HG02870 (cell line): ENCODE results near the gene LYZ.

Experiments used
- ATAC-seq: cut with Tn5 transposase; IDR thresholded peaks from one replicate; pipeline ENCODE4 v1.9.1; 2021; ENCODE audit warnings: mild to moderate bottlenecking, moderate library complexity; ENCODE audit not compliant: unreplicated experiment

Gene LYZ

GRCh38 chr12:69338120-69338859 is 9.9 kb upstream of the LYZ start:
- no peak for ATAC-seq

DNA sequence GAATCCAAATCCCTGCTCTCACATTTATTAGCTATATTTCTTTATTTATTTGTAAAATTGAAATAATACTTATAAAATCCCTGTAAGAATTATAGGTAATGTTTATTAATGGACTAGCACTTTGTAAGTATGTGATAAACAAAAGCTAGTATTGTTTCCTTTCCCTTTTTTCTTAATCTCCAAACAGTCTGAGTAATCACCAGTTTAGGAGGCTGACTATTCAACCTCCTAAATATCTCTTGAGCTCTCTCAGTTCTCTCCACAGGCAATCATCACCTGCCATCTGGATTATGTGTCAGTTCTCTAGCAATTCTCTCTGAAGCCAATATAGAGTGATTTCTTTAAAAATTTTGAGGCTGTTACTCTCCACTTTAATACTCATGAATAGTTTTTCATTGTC is 9.2 kb upstream of the LYZ start:
- ATAC-seq, result no peak

GRCh38 chr12:69339999-69340398 is 8.2 kb upstream of the LYZ start:
- no peak for ATAC-seq

DNA sequence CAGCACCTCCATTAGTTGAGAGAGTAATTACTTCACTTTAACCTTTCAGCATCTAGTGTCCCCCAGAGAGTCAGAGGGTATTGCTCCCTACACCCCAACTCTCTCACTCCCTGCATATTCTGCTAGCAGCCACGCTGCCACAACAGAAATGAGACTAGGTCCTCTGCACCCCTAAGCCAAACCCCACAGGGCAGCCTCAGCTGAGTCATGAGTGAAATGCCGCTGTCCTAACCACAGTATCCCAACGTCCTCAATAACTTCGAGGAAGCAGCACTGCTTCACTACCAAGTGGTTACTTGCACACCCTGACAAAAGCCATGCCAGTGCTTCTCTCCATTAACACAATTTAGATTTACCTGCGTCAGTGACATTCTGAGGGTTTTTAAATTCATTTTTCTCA is 6.9 kb upstream of the LYZ start:
- no peak for ATAC-seq

GRCh38 chr12:69342421-69342820 is 5.8 kb upstream of the LYZ start:
- ATAC-seq, result no peak

DNA sequence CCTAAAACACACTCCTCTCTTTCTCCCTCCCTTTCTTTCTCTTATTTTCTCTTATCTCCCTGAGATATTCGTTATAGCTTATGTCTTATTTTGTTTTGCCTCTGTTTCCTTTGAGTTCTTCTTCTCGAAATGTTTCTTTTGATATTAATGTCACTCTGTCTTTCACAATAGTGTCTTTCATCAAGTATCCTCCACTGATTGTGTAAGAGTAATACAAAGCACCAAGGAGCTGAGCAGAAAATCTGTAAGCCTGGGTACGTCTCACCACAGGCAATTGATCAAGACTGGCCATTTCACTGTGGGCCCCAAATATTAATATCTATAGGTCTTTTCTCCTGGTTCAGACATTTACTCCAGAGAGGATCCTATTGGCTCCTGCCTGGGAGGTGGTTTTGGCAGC is 4.8 kb upstream of the LYZ start:
- ATAC-seq, result no peak

DNA sequence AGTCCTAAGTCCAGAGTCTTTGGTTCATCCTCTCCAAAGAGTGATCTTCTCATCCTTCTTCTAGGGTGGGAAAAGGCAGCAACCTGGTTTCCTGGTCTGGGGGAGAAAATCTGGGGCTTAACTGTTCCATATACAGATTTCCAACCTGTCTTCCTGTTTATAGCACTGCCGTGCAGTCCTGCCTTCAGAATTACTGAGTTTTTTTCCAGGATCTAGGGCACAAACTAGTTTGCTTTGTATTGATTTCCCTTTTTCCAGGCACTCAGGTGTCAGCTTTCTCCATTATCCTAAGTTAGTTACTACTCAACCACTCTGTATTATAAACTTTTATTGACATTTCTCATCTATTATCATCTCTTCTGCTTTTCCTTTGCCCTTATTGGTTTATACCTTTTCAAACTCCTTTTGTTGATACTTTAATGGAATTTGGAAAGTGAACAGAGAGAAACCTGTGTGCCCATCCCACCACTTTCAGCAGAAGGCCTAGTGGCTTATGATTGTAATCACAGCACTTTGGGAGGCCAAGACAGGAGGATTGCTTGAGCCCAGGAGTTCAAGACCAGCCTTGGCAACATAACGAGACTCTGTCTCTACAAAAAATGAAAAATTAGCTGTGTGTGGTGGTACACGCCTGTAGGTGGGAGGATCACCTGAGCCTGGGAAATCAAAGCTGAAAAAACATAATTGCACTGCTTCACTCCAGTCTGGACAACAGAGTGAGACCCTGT is 4.1 kb upstream of the LYZ start:
- no peak for ATAC-seq

GRCh38 chr12:69345077-69345476 is 3.1 kb upstream of the LYZ start:
- ATAC-seq, result no peak

GRCh38 chr12:69345742-69346141 is 2.4 kb upstream of the LYZ start:
- ATAC-seq, result no peak

DNA sequence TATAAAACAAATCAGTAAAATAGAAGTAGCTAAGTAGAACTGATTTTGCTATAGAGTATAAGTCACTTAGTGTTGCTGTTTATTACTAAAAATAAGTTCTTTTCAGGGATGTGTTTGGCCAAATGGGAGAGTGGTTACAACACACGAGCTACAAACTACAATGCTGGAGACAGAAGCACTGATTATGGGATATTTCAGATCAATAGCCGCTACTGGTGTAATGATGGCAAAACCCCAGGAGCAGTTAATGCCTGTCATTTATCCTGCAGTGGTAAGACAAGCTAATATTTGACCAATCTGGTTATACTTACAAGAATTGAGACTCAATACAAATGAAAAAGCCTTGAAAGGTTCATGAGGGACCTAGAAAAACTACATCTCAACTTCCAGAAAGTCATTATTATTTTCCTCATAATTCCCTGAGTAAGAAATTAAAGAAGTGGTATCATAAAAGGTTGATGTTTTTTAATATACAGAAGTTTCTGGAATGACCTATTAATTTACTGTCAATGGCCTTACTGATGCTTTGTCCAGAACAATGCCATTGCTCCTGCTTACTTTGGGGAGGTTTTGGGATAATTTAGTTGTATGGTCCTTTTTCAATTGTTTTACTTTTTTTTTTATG is 1.9 kb downstream of the LYZ start:
- ATAC-seq, result no peak

DNA sequence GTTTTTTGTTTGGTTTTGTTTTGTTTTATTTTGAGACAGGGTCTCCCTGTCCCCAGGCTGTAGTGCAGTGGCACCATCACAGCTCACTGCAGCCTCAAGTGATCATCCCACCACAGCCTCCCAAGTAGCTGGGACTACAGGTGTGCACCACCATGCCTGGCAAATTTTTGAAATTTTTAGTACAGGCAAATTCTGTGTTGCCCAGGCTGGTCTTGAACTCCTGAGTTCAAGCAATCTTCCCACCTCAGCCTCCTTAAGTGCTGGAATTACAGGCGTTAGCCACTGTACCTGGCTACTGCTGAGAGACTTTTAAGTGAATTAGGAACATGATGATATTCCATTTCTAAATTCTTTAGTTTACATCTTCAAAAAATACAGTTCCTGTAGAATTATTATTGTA is 2.6 kb downstream of the LYZ start:
- ATAC-seq, result no peak

DNA sequence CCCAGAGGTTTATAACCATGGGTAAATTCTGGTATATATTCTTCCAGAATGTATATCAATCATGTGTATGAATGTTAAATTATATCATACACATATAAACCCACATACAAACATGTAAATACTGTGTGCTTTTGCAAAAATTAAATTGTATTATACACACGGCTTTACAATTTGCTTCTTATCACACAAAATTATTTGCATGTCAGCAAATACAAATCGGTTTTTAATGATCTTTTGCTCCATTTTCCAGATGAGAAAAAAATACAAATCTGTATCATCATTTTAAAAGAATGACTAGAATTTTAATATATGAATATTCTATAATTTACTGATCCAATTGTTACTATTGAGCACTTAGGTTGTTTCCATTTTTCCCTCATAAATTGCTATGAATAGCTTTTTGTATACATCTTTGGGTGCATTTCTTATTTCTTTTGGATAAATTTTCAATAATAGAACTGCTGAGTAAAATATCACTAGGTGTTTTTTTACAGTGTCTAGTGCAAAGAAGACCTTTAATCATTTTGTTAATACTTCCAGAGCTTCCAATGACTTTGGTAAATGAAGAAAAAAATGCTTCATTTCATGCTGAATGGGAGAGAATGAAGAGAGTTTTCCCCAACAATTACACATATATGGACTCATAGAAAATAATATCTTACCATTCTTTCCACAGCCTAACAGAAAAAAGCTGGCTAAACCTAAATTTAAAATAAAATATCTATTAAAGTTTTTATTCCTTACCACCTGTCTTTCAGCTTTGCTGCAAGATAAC is 3.5 kb downstream of the LYZ start:
- no peak for ATAC-seq

DNA sequence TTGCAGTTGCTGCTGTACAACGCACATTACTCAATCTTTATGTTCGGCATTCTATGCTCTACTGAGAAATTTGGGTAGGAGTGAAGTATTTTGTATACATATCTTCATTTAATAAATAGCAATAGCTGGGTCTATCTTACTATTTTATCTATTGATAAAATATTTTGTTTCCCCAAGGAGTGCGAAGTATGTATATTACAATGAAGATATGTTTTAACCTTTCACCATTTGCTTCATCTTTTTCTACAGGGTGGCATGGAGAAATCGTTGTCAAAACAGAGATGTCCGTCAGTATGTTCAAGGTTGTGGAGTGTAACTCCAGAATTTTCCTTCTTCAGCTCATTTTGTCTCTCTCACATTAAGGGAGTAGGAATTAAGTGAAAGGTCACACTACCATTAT is 4.7 kb downstream of the LYZ start:
- ATAC-seq, result no peak

GRCh38 chr12:69354172-69354555 is 6.0 kb downstream of the LYZ start:
- ATAC-seq, result no peak

DNA sequence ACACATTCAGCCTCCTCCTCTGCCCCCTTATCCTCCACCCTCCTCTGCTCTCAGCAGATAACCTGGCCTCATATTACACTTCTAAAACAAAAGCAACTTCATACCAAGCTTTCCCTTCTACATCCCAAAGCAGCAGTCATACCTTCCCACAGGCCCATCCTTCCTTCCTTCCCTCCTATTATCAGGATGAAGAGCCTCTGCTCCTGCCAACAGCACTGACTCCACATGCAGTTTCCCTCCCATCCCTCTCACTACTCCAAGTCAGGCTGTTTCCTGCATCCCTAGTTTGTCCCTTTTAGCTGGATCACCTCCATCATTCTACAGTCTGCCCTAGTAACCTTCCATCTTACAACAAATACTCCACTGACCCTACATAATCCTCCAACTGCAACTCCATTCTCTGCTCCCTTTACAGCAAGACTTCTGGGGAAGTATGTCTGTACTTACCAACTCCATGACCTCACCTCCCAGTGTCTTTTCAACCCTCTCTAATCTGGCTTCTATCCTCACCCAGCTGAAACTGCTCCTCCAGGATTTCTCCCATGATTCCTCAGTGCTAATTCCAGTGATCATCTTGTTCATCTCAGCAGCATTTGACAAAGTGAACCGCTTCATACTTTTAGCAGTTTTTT is 6.5 kb downstream of the LYZ start:
- ATAC-seq, result no peak

- no peak for ATAC-seq
Observed at GRCh38 chr12:69355363-69356028, 7.3 kb downstream of the LYZ start.

GRCh38 chr12:69359531-69360347 is 11.6 kb downstream of the LYZ start, which contains the start of gene YEATS4:
Gene YEATS4, plus strand, starts transcription at chr12:69359743. Its CDS starts 230 bp downstream, at chr12:69359973.
- ATAC-seq, result peak; percentile 86

- ATAC-seq, result no peak
Observed at GRCh38 chr12:69360348-69360672, 12.1 kb downstream of the LYZ start.

DNA sequence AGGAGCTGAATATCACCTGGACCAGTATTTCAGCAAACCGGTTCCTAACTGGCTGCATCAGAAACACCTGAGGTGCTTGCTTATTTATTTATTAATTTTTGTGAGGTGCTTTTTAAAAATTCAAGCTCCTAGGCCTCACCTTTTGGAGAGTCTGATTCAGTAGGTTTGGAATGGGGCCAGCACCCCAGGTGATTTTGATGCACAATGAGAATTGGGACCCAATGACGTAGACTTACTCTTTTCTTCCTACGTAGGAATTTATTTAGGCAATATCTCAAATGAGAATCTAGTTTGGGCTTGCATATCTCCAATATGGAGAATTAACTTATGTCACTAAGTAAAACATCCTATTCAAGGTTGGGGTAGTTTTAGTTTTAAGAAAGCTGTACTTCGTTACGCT is 18.6 kb downstream of the LYZ start:
- no peak for ATAC-seq

GRCh38 chr12:69368171-69368570 is 20.0 kb downstream of the LYZ start:
- ATAC-seq, result no peak
